ENCODE results near the gene PRKCB.
A peak's percentile ranks its signal among the peaks of the same experiment; 100 is the strongest.

Gene PRKCB

GRCh38 chr16:23981429-23982399, 145.9 kb downstream of the PRKCB start:
- TF ChIP-seq, protein P1, sequence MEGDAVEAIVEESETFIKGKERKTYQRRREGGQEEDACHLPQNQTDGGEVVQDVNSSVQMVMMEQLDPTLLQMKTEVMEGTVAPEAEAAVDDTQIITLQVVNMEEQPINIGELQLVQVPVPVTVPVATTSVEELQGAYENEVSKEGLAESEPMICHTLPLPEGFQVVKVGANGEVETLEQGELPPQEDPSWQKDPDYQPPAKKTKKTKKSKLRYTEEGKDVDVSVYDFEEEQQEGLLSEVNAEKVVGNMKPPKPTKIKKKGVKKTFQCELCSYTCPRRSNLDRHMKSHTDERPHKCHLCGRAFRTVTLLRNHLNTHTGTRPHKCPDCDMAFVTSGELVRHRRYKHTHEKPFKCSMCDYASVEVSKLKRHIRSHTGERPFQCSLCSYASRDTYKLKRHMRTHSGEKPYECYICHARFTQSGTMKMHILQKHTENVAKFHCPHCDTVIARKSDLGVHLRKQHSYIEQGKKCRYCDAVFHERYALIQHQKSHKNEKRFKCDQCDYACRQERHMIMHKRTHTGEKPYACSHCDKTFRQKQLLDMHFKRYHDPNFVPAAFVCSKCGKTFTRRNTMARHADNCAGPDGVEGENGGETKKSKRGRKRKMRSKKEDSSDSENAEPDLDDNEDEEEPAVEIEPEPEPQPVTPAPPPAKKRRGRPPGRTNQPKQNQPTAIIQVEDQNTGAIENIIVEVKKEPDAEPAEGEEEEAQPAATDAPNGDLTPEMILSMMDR (IDR thresholded peaks at IDR 0.05; ENCODE audit: low read depth, low read length, missing control alignments), result no peak
- DNase-seq (ENCODE audit: low read depth), result no peak
- H3K4me3 ChIP-seq (ENCODE audit: low read depth, low read length), result no peak overlapping the region

DNA sequence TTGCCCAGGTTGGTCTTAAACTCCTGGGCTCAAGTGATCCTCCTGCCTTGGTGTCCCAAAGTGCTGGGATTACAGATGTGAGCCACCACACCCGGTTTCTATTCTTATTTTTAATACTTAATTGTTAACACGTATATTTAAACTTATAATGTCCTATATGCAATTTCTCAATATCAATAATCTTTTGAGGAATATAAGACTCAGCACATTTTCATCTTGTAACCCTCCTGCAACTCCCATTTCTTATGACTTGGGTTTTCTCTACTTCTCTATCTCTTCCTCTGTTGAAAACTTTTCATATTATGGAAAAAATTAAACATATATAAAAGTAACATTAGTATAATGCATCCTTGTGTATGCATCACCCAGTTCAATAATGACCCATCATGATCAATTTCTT, 150.7 kb downstream of the PRKCB start:
- DNase-seq (ENCODE audit: low read depth), result no peak
- TF ChIP-seq, protein P1 (IDR thresholded peaks at IDR 0.05; ENCODE audit: low read depth, low read length, missing control alignments), result no peak
- H3K4me3 ChIP-seq (ENCODE audit: low read depth, low read length), result no peak overlapping the region

DNA sequence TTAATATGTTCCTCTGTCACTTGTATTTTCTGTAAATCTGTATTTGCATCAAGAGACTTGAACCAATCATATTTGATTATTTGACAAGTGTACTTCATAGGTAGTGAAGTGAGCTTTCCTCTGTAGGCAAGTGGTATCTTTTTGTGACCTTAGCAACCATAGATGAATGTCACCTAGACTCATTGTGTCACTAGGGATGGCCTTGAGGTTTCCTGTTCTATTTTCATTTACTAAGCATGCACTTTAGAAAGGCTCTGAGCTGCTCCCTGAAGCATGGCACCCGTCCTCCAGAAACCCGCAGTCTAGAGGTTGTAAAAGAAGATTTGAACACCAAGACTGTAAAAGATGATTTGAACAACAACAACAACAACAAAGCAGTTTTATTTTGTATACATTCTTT, 151.7 kb downstream of the PRKCB start:
- no peak overlapping the region for H3K4me3 ChIP-seq (ENCODE audit: low read depth, low read length)
- TF ChIP-seq, protein P1 (IDR thresholded peaks at IDR 0.05; ENCODE audit: low read depth, low read length, missing control alignments), result no peak
- peak; percentile 59 for DNase-seq (ENCODE audit: low read depth)

DNA sequence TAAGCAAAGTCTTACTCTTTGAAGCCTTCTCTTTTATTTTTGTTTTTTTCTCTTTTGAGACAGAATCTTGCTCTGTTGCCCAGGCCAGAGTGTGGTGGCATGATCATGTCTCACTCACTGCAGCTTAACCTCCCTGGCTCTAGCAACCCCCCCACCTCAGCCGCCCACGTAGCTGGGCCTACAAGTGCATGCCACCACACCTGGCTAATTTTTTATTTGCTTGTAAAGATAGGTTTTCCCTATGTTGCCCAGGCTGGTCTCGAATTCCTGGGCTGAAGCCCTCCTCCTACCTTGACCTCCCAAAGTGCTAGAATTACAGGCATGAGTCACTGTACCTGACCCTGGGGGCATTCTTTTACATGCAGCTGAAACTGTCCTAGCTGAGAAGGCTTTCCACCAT, 154.7 kb downstream of the PRKCB start:
- TF ChIP-seq, protein P1 (IDR thresholded peaks at IDR 0.05; ENCODE audit: low read depth, low read length, missing control alignments), result no peak
- DNase-seq (ENCODE audit: low read depth), result no peak

GRCh38 chr16:23991066-23991465, 155.3 kb downstream of the PRKCB start:
- H3K4me3 ChIP-seq (ENCODE audit: low read depth, low read length), result no peak overlapping the region
- no peak for DNase-seq (ENCODE audit: low read depth)
- TF ChIP-seq, protein P1 (IDR thresholded peaks at IDR 0.05; ENCODE audit: low read depth, low read length, missing control alignments), result no peak

More for the DNA sequence above, 154.7 kb downstream of the PRKCB start:
- H3K4me3 ChIP-seq (ENCODE audit: low read depth, low read length), result no peak overlapping the region

DNA sequence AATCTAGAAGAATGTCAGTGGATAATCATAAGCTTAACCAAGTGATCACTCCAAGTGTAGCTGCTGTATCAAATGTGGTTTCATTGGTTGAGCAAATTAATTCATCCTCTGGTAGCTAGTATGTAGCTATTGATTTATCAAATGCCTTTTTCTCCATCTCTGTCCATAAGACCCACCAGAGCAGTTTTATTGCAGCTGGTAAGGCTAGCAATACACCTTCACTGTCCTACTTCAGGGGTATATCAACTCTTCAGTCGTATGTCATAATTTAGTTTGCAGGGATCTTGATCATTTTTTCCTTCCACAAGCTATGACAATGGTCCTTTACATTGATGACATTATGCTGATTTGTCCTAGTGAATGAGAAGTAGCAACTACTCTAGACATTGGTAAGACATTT, 158.8 kb downstream of the PRKCB start:
- DNase-seq (ENCODE audit: low read depth), result no peak
- no peak overlapping the region for H3K4me3 ChIP-seq (ENCODE audit: low read depth, low read length)
- TF ChIP-seq, protein P1 (IDR thresholded peaks at IDR 0.05; ENCODE audit: low read depth, low read length, missing control alignments), result no peak

All from GM12864 (cell line).